H9 (cell line): Measurements from ENCODE around the gene ZRANB1. TPM values are rescaled to one million over a fixed set of nuclear protein-coding genes. Genes with fewer than 3 reads are reported as not detected.

ENCODE experiments used
- DNase-seq: peaks from one replicate; pipeline ENCODE4 v3.0.0-alpha.2; 2017
- H2AFZ ChIP-seq: one replicate; pipeline ENCODE4 v1.6.1; 2013; ENCODE audit warnings: mild to moderate bottlenecking, low read length, control low read depth, moderate library complexity
- H2AK5ac ChIP-seq: 2 replicates; pipeline ENCODE4 v1.6.1; 2013; ENCODE audit warnings: low read length, control low read depth, mixed read lengths; ENCODE audit not compliant: insufficient read length
- H2BK120ac ChIP-seq: one replicate; pipeline ENCODE4 v1.6.1; 2013; ENCODE audit warnings: low read depth, mild to moderate bottlenecking, low read length, control low read depth, inconsistent platforms; ENCODE audit not compliant: poor library complexity, severe bottlenecking
- H2BK12ac ChIP-seq: 2 replicates; pipeline ENCODE4 v1.6.1; 2013; ENCODE audit warnings: low read length, control low read depth, mixed read lengths, low read depth; ENCODE audit not compliant: insufficient read length
- H2BK15ac ChIP-seq: 2 replicates; pipeline ENCODE4 v1.6.1; 2013; ENCODE audit warnings: low read depth, low read length, control low read depth
- H2BK20ac ChIP-seq: one replicate; pipeline ENCODE4 v1.6.1; 2013; ENCODE audit warnings: low read depth, mild to moderate bottlenecking, low read length, control low read depth, inconsistent platforms; ENCODE audit not compliant: poor library complexity, severe bottlenecking
- H2BK5ac ChIP-seq: 2 replicates; pipeline ENCODE4 v1.6.1; 2013; ENCODE audit warnings: low read length, control low read depth, mixed read lengths; ENCODE audit not compliant: insufficient read length
- H3K14ac ChIP-seq: 2 replicates; pipeline ENCODE4 v1.6.1; 2013; ENCODE audit warnings: low read length, control low read depth; ENCODE audit not compliant: insufficient read depth
- H3K18ac ChIP-seq: 2 replicates; pipeline ENCODE4 v1.6.1; 2013; ENCODE audit warnings: low read depth, mild to moderate bottlenecking, mixed read lengths, low read length, control low read depth; ENCODE audit not compliant: insufficient read length
- H3K23ac ChIP-seq: 2 replicates; pipeline ENCODE4 v1.6.1; 2013; ENCODE audit warnings: low read length, control low read depth, mixed read lengths, low read depth; ENCODE audit not compliant: insufficient read length
- H3K23me2 ChIP-seq: 2 replicates; pipeline ENCODE4 v1.6.1; 2013; ENCODE audit warnings: low read depth, mild to moderate bottlenecking, mixed read lengths, low read length, control low read depth; ENCODE audit not compliant: insufficient read length, poor library complexity, severe bottlenecking
- H3K27ac ChIP-seq: 2 replicates; pipeline ENCODE4 v1.5.1; 2013; ENCODE audit warnings: low read length, control low read depth, mixed read lengths, low read depth; ENCODE audit not compliant: insufficient read length
- H3K27me3 ChIP-seq: 2 replicates; pipeline ENCODE4 v1.6.1; 2013; ENCODE audit warnings: low read length, control low read depth, inconsistent platforms; ENCODE audit not compliant: insufficient read depth
- H3K4ac ChIP-seq: 2 replicates; pipeline ENCODE4 v1.6.1; 2013; ENCODE audit warnings: low read depth, mild to moderate bottlenecking, control low read depth, inconsistent platforms, low read length, moderate library complexity
- H3K4me1 ChIP-seq: 2 replicates; pipeline ENCODE4 v1.6.1; 2013; ENCODE audit warnings: low read length, control low read depth, inconsistent platforms; ENCODE audit not compliant: insufficient read depth
- H3K4me2 ChIP-seq: 2 replicates; pipeline ENCODE4 v1.6.1; 2013; ENCODE audit warnings: low read length, control low read depth, mixed read lengths; ENCODE audit not compliant: insufficient read length, insufficient read depth
- H3K56ac ChIP-seq: 2 replicates; pipeline ENCODE4 v1.6.1; 2013; ENCODE audit warnings: low read depth, mild to moderate bottlenecking, mixed read lengths, low read length, control low read depth; ENCODE audit not compliant: insufficient read length
- H3K79me1 ChIP-seq: 2 replicates; pipeline ENCODE4 v1.6.1; 2013; ENCODE audit warnings: low read depth, mild to moderate bottlenecking, moderate library complexity, low read length, control low read depth, inconsistent platforms; ENCODE audit not compliant: insufficient read depth, poor library complexity, severe bottlenecking
- H3K79me2 ChIP-seq: 2 replicates; pipeline ENCODE4 v1.6.1; 2013; ENCODE audit warnings: low read length, control low read depth, inconsistent platforms; ENCODE audit not compliant: insufficient read depth
- H3K9ac ChIP-seq: 2 replicates; pipeline ENCODE4 v1.6.1; 2013; ENCODE audit warnings: low read length, control low read depth, mixed read lengths; ENCODE audit not compliant: insufficient read length; ENCODE audit errors: extremely low read depth
- H3K9me3 ChIP-seq: one replicate; pipeline ENCODE4 v1.6.1; 2013; ENCODE audit warnings: low read depth, low read length, inconsistent platforms; ENCODE audit not compliant: control insufficient read depth
- H3T11ph ChIP-seq: one replicate; pipeline ENCODE4 v1.6.1; 2013; ENCODE audit warnings: mild to moderate bottlenecking, low read length, control low read depth, inconsistent platforms
- H4K20me1 ChIP-seq: one replicate; pipeline ENCODE4 v1.6.1; 2013; ENCODE audit not compliant: control insufficient read depth, insufficient read length, insufficient read depth
- H4K5ac ChIP-seq: 2 replicates; pipeline ENCODE4 v1.6.1; 2013; ENCODE audit warnings: low read depth, mild to moderate bottlenecking, mixed read lengths, low read length, control low read depth; ENCODE audit not compliant: insufficient read length
- H4K8ac ChIP-seq: replicated peaks from 2 replicates; pipeline ENCODE4 v1.6.1; 2013; ENCODE audit warnings: low read length, control low read depth, mixed read lengths, low read depth; ENCODE audit not compliant: insufficient read length
- H4K91ac ChIP-seq: 2 replicates; pipeline ENCODE4 v1.6.1; 2013; ENCODE audit warnings: low read depth, mild to moderate bottlenecking, moderate library complexity, mixed read lengths, low read length, control low read depth; ENCODE audit not compliant: insufficient read length
- H3K27ac Mint-ChIP-seq, 3 experiments: 2 replicates in 2 of 3; 3 replicates in 1 of 3; pipeline ENCODE4 v1.8.0; 2020 to 2021; ENCODE audit warnings: mixed read lengths in 3 of 3, mild to moderate bottlenecking in 1 of 3, moderate library complexity in 1 of 3
- H3K27me3 Mint-ChIP-seq: 2 replicates; pipeline ENCODE4 v1.8.0; 2021; ENCODE audit warnings: low read depth, mild to moderate bottlenecking, moderate library complexity, mixed read lengths
- H3K36me3 Mint-ChIP-seq, 3 experiments: 2 replicates in 2 of 3; 3 replicates in 1 of 3; pipeline ENCODE4 v1.8.0; 2020 to 2021; ENCODE audit warnings: low read depth in 3 of 3, mixed read lengths in 3 of 3; ENCODE audit not compliant: insufficient read depth in 1 of 3
- H3K4me1 Mint-ChIP-seq, 2 experiments: 2 replicates each; pipeline ENCODE4 v1.8.0; 2020; ENCODE audit warnings: mixed read lengths in 2 of 2
- H3K4me3 Mint-ChIP-seq, 2 experiments: 2 replicates in 1 of 2; 3 replicates in 1 of 2; pipeline ENCODE4 v1.8.0; 2020 to 2021; ENCODE audit warnings: mild to moderate bottlenecking in 2 of 2, mixed read lengths in 2 of 2, moderate library complexity in 1 of 2
- H3K9me3 Mint-ChIP-seq, 2 experiments: 2 replicates in 1 of 2; 3 replicates in 1 of 2; pipeline ENCODE4 v1.8.0; 2020; ENCODE audit warnings: mild to moderate bottlenecking in 2 of 2, mixed read lengths in 2 of 2, moderate library complexity in 1 of 2
- WGBS: extraction: QIAGEN DNeasy Blood & Tissue Kit; methylation state at CpG from one replicate; pipeline ENCODE4 v1.1.7; 2013; ENCODE audit warnings: missing lambda C conversion rate, low lambda C conversion rate, mixed read lengths; ENCODE audit not compliant: insufficient read length; ENCODE audit errors: extremely low coverage; 5-methylcytosine and 5-hydroxymethylcytosine counted together
- total RNA-seq: library from RNA; stranded (reverse); gene quantifications from 2 replicates; pipeline ENCODE4 v1.2.1, GENCODE V29; 2021
- TF ChIP-seq, protein P1 (sequence below): fragments of 200-600 bp; sonication (generic); conservative IDR thresholded peaks from 3 replicates; pipeline ENCODE4 v1.8.0; 2021; ENCODE audit warnings: antibody characterized with exemption, mild to moderate bottlenecking

Gene ZRANB1
- total RNA-seq, 1 experiment from 2014 or later: 17.4 TPM

DNA sequence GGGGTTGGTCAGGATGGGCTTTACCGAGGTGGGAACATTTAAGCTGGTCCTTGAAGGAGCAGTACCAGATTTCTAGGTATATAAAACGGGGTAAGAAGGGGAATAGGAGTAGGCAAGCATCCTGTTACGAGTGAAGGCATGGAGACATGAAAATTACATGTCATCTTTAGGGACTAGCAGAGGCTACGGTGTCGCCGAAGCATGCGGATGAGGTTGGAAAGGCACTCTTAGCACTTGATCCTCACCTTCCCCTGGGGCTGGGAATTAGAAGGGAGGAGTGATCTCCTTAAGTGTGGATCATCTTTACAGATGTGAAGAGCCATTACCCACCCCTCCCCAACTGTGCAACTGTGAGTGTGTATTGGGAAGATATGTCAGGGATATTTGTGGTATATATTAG, 13.8 kb upstream of the ZRANB1 start:
- no peak overlapping the region for H2BK20ac ChIP-seq
- H3K27me3 ChIP-seq: no peaks in the 10 kb centered on the region
- H3K14ac ChIP-seq: no peak overlapping the region
- no peaks in the 10 kb centered on the region for H3K4me1 ChIP-seq
- no peak overlapping the region for H2BK15ac ChIP-seq
- no peak overlapping the region for H3K9ac ChIP-seq
- H3K18ac ChIP-seq: no peak overlapping the region
- H4K8ac ChIP-seq: no peak overlapping the region
- no peaks in the 10 kb centered on the region for H3K27me3 Mint-ChIP-seq
- no peak overlapping the region for H3K56ac ChIP-seq
- no peak overlapping the region for H3T11ph ChIP-seq
- no peak overlapping the region for H2AK5ac ChIP-seq
- H3K4ac ChIP-seq: no peak overlapping the region
- H3K27ac ChIP-seq: no peak overlapping the region
- no peak overlapping the region for H2BK5ac ChIP-seq
- peaks cover 37% of the 10 kb centered on the region; the same call in 1 of the 2 replicates for H3K79me2 ChIP-seq
- H3K27ac Mint-ChIP-seq: no peak overlapping the region
- TF ChIP-seq, protein P1, sequence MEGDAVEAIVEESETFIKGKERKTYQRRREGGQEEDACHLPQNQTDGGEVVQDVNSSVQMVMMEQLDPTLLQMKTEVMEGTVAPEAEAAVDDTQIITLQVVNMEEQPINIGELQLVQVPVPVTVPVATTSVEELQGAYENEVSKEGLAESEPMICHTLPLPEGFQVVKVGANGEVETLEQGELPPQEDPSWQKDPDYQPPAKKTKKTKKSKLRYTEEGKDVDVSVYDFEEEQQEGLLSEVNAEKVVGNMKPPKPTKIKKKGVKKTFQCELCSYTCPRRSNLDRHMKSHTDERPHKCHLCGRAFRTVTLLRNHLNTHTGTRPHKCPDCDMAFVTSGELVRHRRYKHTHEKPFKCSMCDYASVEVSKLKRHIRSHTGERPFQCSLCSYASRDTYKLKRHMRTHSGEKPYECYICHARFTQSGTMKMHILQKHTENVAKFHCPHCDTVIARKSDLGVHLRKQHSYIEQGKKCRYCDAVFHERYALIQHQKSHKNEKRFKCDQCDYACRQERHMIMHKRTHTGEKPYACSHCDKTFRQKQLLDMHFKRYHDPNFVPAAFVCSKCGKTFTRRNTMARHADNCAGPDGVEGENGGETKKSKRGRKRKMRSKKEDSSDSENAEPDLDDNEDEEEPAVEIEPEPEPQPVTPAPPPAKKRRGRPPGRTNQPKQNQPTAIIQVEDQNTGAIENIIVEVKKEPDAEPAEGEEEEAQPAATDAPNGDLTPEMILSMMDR: no peak
- H3K9me3 Mint-ChIP-seq: peaks cover 6 to 9% of the 10 kb centered on the region in 2 experiments; a peak in 3 of 5 replicates
- no peaks in the 10 kb centered on the region for H4K20me1 ChIP-seq
- H3K36me3 Mint-ChIP-seq: peaks cover 21 to 28% (median 25%) of the 10 kb centered on the region in 3 experiments
- no peak overlapping the region for H4K91ac ChIP-seq
- no peak overlapping the region for H2BK120ac ChIP-seq
- no peak for DNase-seq
- no peak overlapping the region for H4K5ac ChIP-seq
- H3K23ac ChIP-seq: no peak overlapping the region
- H2AFZ ChIP-seq: no peak overlapping the region
- WGBS: no CpG with 5 or more reads among the region's 7 CpGs
- peaks cover 0 to 9% of the 10 kb centered on the region in 2 experiments; a peak in 2 of 4 replicates for H3K4me1 Mint-ChIP-seq
- H3K23me2 ChIP-seq: no peaks in the 10 kb centered on the region
- no peak overlapping the region for H3K4me2 ChIP-seq
- no peaks in the 10 kb centered on the region for H3K9me3 ChIP-seq
- no peak overlapping the region for H3K4me3 Mint-ChIP-seq
- H2BK12ac ChIP-seq: no peak overlapping the region
- peaks cover 7% of the 10 kb centered on the region for H3K79me1 ChIP-seq
